GM10266 (cell line): ENCODE data around the gene OR6J1.

ENCODE experiments used
- DNase-seq: peaks from one replicate; pipeline ENCODE4 v3.0.0; 2012; ENCODE audit errors: extremely low spot score
- CTCF ChIP-seq: IDR thresholded peaks from 2 replicates; pipeline ENCODE4 v1.5.1; 2012; ENCODE audit warnings: mild to moderate bottlenecking, low read depth; ENCODE audit not compliant: control insufficient read depth, insufficient read depth; ENCODE audit errors: missing control alignments

Gene OR6J1

GRCh38 chr14:22597265-22597664 lies 46.9 kb downstream of the OR6J1 start:
- TF ChIP-seq CTCF, result no peak
- no peak for DNase-seq

GRCh38 chr14:22596354-22596879 lies 47.7 kb downstream of the OR6J1 start:
- no peak for TF ChIP-seq CTCF
- no peak for DNase-seq

GRCh38 chr14:22594156-22594716 lies 49.9 kb downstream of the OR6J1 start:
- DNase-seq, result no peak
- TF ChIP-seq CTCF, result no peak

- TF ChIP-seq CTCF, result no peak
These were observed 50.6 kb downstream of the OR6J1 start for GRCh38 chr14:22593601-22594000.

GRCh38 chr14:22593189-22593588 lies 51.0 kb downstream of the OR6J1 start:
- TF ChIP-seq CTCF, result no peak
- DNase-seq, result no peak

More at GRCh38 chr14:22593601-22594000, 50.6 kb downstream of the OR6J1 start:
- DNase-seq, result no peak

- DNase-seq, result peak; percentile 95
- TF ChIP-seq CTCF, result no peak
These were observed 54.9 kb downstream of the OR6J1 start, which contains the start of gene DAD1 for GRCh38 chr14:22589096-22589839. DAD1 (minus strand) TSS chr14:22589224; CDS start chr14:22589157, 67 bp downstream.
